LNCaP clone FGC (cell line): ENCODE data around the gene METTL3.

Experiments used
- DNase-seq: peaks from one replicate; pipeline ENCODE4 v3.0.0-alpha.2; 2011; ENCODE audit warnings: low read depth
- H3K4me3 ChIP-seq: 2 replicates; pipeline ENCODE4 v1.5.1; 2011; ENCODE audit warnings: mild to moderate bottlenecking, low read depth, low read length, control low read depth
- TF ChIP-seq, protein P1 (sequence below): IDR thresholded peaks from 2 replicates; pipeline ENCODE4 v1.5.1; 2012; ENCODE audit warnings: mild to moderate bottlenecking; ENCODE audit not compliant: control insufficient read depth, insufficient read depth; ENCODE audit errors: extremely low read depth

METTL3 gene

DNA sequence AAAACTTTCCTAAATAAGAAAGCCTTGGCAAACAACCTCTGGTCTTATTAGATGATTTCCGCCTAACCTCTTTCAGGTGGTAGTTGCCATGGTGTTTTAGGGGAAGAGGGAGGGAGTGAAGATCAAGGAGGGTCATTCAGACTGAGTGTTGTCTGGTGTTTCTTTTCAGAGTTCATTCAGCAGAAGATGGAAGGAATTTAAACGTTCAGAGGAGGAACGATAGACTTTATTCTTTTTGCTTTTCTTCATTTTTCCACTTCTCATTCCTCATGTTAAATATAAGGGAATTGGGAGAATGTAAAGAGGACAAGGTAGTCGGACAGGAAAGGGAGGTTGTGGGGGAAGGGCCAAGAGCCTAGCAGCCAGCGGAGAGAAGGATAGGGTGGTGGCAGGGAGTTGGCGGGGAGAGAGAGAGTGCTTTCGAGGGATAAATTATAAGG is 32.4 kb upstream of the METTL3 start:
- no peak overlapping the region for H3K4me3 ChIP-seq
- TF ChIP-seq, protein P1, sequence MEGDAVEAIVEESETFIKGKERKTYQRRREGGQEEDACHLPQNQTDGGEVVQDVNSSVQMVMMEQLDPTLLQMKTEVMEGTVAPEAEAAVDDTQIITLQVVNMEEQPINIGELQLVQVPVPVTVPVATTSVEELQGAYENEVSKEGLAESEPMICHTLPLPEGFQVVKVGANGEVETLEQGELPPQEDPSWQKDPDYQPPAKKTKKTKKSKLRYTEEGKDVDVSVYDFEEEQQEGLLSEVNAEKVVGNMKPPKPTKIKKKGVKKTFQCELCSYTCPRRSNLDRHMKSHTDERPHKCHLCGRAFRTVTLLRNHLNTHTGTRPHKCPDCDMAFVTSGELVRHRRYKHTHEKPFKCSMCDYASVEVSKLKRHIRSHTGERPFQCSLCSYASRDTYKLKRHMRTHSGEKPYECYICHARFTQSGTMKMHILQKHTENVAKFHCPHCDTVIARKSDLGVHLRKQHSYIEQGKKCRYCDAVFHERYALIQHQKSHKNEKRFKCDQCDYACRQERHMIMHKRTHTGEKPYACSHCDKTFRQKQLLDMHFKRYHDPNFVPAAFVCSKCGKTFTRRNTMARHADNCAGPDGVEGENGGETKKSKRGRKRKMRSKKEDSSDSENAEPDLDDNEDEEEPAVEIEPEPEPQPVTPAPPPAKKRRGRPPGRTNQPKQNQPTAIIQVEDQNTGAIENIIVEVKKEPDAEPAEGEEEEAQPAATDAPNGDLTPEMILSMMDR = no peak
- no peak for DNase-seq

DNA sequence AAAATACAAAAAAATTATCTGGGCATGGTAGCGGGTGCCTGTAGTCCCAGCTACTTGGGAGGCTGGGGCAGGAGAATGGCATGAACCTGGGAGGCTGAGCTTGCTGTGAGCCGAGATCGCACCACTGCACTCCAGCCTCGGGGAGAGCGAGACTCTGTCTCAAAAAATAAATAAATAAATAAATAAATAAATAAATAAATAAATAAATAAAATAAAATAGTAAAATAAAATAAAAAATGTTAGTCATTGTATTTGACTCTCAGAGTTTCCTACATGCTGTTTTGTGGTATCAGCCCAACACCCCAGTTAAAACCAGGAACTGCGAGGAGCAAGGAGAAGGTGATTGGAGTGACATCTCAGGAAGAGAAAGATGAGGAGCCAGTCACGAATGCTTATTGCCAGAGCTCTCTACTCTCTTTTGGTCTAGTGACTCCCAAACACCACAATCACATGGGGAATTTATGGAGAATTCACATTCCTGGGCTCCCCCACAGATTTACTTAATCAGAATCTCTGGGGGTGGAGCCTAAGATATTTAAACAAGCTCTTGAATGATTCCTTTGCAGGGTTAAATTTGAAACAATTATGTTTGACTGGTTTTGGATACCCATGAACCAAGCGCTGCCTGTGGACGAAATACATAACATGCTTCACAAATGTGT is 30.4 kb upstream of the METTL3 start:
- no peak overlapping the region for H3K4me3 ChIP-seq
- TF ChIP-seq, protein P1 = no peak
- DNase-seq = no peak

DNA sequence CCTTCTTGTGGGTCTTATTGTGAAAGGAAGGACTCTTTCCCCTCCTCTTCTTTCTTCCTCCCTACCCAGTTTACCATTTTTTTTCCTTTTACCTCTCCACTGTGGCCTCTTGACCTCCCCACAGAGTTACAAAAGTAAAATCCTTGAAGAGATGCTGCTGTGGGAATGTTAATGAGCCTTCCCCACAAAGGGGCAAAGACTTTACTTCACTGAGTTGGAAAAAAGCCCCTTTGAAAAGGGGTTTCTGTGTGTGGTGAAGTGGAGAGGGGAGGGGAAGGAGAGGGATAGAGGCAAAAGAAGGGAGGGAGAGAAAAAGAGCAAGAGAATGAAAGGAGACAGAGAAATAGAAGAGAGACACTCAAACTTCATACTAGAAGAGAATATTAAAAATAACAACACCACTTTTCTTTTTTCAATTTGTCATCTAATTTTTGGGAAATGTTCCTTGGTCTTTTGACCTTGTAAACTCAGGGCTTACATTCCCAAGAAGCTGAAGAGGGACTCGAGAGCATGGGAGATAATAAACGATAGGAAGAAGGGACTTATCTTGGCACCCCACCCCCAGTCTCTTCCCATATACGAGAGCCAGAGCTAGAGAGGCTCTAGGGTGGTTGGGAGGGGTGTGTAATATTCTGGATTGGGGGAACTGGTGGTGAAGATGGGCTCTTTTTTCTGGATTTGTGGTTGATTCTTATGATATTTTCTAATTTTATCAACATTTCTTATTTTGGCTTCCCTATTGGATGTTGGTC is 28.2 kb upstream of the METTL3 start:
- TF ChIP-seq, protein P1 = no peak

DNA sequence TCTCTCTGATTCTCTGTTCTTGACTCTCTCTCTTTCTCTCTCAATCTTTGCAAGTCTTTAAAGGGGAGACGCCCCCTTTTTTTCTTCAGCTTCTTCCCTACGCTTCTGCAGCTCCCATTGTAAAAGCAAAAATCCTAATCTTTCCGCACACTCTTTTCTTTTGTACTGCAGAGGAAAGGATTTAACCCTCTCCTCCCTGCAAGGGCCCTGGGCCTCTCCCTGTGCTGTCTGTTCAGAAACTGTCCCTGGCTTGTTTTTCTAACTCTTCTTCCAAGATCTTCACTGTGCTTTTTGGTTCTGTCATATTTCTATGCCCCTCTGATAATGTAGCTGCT is 25.9 kb upstream of the METTL3 start:
- no peak for DNase-seq

More for the DNA sequence above, 28.2 kb upstream of the METTL3 start:
- DNase-seq = no peak
- no peak overlapping the region for H3K4me3 ChIP-seq

DNA sequence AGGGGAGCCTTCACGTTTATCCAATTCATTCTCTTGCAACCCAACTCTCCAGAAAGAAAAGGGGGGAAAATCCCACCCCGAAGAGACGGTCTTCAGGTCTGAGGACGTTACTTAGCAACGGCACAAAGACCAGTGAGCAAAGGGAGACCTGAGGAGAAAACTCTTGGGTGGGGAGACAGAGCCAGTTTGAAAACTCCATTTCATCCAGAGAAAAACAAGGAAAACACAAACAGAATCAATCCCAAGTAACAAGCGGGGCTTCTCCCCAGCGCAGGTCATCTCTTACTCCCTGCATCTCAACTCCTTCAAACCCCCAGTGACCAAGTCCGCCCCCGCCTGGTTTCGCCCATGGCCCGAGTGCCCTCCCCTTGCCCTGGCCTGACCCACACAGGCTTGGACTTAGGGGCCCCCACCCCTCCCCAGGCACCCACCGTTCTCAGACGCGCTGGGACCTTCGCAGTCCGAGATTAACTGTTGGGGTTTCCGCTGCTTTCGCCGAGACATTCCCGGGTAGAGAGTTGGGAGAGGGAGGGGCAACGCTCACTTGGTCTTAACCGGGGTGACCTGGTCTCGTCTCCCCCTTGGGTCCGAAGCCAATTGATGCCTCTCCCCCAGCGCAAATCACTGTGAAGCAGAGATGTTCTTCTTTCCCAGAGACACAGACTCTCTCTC is 25.4 kb upstream of the METTL3 start:
- DNase-seq = no peak
- H3K4me3 ChIP-seq = no peak overlapping the region
- TF ChIP-seq, protein P1 = no peak

More for the DNA sequence above, 25.9 kb upstream of the METTL3 start:
- TF ChIP-seq, protein P1 = no peak
- no peak overlapping the region for H3K4me3 ChIP-seq

DNA sequence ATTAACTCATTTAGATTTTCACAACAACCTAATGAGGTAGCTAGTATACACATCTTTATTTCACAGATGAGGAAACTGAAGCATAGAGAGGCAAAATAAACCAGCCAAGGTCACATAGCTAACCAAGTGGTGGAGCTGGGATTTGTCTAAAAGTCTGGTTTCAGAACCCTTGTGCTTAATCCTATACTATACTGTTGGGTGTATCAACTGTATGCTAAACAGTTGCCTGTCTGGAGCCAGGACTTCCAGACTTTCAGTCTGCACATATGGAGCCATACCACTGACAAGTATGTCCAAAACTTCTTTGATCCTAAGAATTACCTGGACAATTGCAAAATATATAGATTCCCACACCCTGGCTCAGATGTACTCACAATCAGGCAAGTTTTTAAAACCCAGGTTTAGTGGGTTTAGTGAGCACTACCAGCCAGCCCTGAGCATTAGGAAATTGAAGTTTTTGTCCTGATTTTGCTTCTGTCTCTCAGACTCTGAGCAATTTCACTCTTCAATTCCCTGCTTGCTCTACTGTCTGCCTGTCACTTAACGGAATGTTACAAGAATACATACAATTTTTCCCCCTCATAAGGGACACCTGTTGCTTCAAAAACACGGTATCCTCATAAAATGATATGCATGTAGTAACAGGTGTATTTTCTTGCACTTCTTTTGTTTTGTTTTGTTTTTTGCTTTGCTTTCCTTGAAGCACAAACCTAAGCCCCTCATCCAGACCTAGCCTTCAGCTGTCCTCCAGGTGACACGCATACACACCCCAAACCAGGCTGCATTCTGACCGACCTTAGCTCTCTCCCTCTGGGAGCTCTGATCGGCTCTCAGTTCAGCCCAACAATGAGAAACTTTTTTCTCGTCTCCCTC is 24.6 kb upstream of the METTL3 start:
- TF ChIP-seq, protein P1 = no peak
- no peak for DNase-seq
- no peak overlapping the region for H3K4me3 ChIP-seq
